CD4-positive, alpha-beta memory T cell (primary cell): ENCODE measurements around the gene VSTM2L. TPM values are rescaled to one million over a fixed set of nuclear protein-coding genes. Genes with fewer than 3 reads are reported as not detected.

ENCODE experiments used
- CTCF ChIA-PET: fragments of 350-600 bp; sonication (Branson Sonifier 250); formaldehyde crosslinking; loops from one replicate; lab custom pipeline; 2021; ENCODE audit warnings: inconsistent platforms; ENCODE audit not compliant: partially characterized antibody; lab: Charles Lee
- POLR2A ChIA-PET: fragments of 350-600 bp; sonication (Branson Sonifier 250); formaldehyde crosslinking; loops from one replicate; lab custom pipeline; 2021; ENCODE audit not compliant: partially characterized antibody; lab: Charles Lee
- DNase-seq, 5 donors: peaks; one replicate each; pipeline versions ENCODE4 v3.0.0 to v3.0.0-alpha.2; 2020 to 2022; ENCODE audit warnings: mixed read lengths in 1 of 5
- H3K27ac ChIP-seq: one replicate; pipeline ENCODE4 v1.7.0; 2013; ENCODE audit warnings: low read depth, low read length
- H3K27me3 ChIP-seq: 2 replicates; pipeline ENCODE4 v1.7.0; 2013; ENCODE audit warnings: mild to moderate bottlenecking, low read length, moderate library complexity; ENCODE audit not compliant: insufficient read depth
- H3K36me3 ChIP-seq: 2 replicates; pipeline ENCODE4 v1.7.0; 2013; ENCODE audit warnings: mild to moderate bottlenecking, low read length, moderate library complexity; ENCODE audit not compliant: insufficient read depth
- H3K4me1 ChIP-seq: 2 replicates; pipeline ENCODE4 v1.7.0; 2013; ENCODE audit warnings: mild to moderate bottlenecking, low read length, moderate library complexity; ENCODE audit not compliant: insufficient read depth
- H3K4me3 ChIP-seq, 2 donors: one replicate each; pipeline ENCODE4 v1.7.0; 2013; ENCODE audit warnings: low read length in 2 of 2, mild to moderate bottlenecking in 1 of 2
- H3K9me3 ChIP-seq, 2 donors: one replicate each; pipeline ENCODE4 v1.7.0; 2013; ENCODE audit warnings: low read length in 2 of 2, control low read depth in 1 of 2; ENCODE audit not compliant: control insufficient read depth in 1 of 2
- H3K27ac Mint-ChIP-seq, 7 donors: one replicate each; pipeline ENCODE4 v1.8.0; 2020 to 2021; ENCODE audit warnings: mixed read lengths in 7 of 7, mild to moderate bottlenecking in 6 of 7, inconsistent platforms in 3 of 7, moderate library complexity in 3 of 7
- H3K27me3 Mint-ChIP-seq, 2 donors: one replicate each; pipeline ENCODE4 v1.8.0; 2020 to 2021; ENCODE audit warnings: mixed read lengths in 2 of 2
- H3K36me3 Mint-ChIP-seq, 2 donors: one replicate each; pipeline ENCODE4 v1.8.0; 2020 to 2021; ENCODE audit warnings: mixed read lengths in 2 of 2, inconsistent platforms in 1 of 2, mild to moderate bottlenecking in 1 of 2
- H3K4me1 Mint-ChIP-seq, 4 donors: one replicate each; pipeline ENCODE4 v1.8.0; 2020 to 2021; ENCODE audit warnings: mixed read lengths in 4 of 4, mild to moderate bottlenecking in 1 of 4
- H3K4me3 Mint-ChIP-seq, 8 donors: one replicate each; pipeline ENCODE4 v1.8.0; 2020 to 2021; ENCODE audit warnings: mixed read lengths in 8 of 8, mild to moderate bottlenecking in 7 of 8, moderate library complexity in 6 of 8, inconsistent platforms in 3 of 8
- H3K9me3 Mint-ChIP-seq, 8 donors: one replicate each; pipeline ENCODE4 v1.8.0; 2020 to 2021; ENCODE audit warnings: mixed read lengths in 8 of 8, mild to moderate bottlenecking in 5 of 8, inconsistent platforms in 3 of 8, moderate library complexity in 1 of 8
- intact Hi-C: fragments of 100-400 bp; cut with micrococcal nuclease; formaldehyde crosslinking; loops from one replicate; pipeline ENCODE4 v1.15.1; 2023
- polyA plus RNA-seq, 2 donors: library from polyadenylated mRNA; unstranded; fragments of 300-500 nt; fragmentation: Illumina TruSeq; gene quantifications; one replicate each; pipeline ENCODE4 v1.2.3, GENCODE V29; 2021
- total RNA-seq, 2 experiments: library from RNA; stranded (reverse); gene quantifications; one replicate each; pipeline ENCODE4 v1.2.3, GENCODE V29; 2021

VSTM2L gene
- total and polyA plus RNA-seq, 4 experiments from 2014 or later = not detected

GRCh38 chr20:37943033-37943432 lies 40.1 kb downstream of the VSTM2L start:
- no peak for DNase-seq
- no peak overlapping the region for H3K4me3 ChIP-seq
- Mint-ChIP-seq H3K4me3 (no peak overlapping the region), H3K4me1 (no peaks in the 10 kb centered on the region), H3K27me3 (peaks cover 3 to 6% of the 10 kb centered on the region in 2 donors), H3K9me3 (peaks cover 0 to 9% (median 5%) of the 10 kb centered on the region in 8 donors), H3K36me3 (peaks cover 0 to 5% of the 10 kb centered on the region in 2 donors), H3K27ac (no peak overlapping the region)
- POLR2A ChIA-PET = no interaction called here
- no peaks in the 10 kb centered on the region for H3K27me3 ChIP-seq
- CTCF ChIA-PET = no interaction called here
- no peak overlapping the region for H3K27ac ChIP-seq
- H3K4me1 ChIP-seq = no peaks in the 10 kb centered on the region
- intact Hi-C loops = no loop called here
- H3K9me3 ChIP-seq = no peaks in the 10 kb centered on the region
- no peaks in the 10 kb centered on the region for H3K36me3 ChIP-seq

DNA sequence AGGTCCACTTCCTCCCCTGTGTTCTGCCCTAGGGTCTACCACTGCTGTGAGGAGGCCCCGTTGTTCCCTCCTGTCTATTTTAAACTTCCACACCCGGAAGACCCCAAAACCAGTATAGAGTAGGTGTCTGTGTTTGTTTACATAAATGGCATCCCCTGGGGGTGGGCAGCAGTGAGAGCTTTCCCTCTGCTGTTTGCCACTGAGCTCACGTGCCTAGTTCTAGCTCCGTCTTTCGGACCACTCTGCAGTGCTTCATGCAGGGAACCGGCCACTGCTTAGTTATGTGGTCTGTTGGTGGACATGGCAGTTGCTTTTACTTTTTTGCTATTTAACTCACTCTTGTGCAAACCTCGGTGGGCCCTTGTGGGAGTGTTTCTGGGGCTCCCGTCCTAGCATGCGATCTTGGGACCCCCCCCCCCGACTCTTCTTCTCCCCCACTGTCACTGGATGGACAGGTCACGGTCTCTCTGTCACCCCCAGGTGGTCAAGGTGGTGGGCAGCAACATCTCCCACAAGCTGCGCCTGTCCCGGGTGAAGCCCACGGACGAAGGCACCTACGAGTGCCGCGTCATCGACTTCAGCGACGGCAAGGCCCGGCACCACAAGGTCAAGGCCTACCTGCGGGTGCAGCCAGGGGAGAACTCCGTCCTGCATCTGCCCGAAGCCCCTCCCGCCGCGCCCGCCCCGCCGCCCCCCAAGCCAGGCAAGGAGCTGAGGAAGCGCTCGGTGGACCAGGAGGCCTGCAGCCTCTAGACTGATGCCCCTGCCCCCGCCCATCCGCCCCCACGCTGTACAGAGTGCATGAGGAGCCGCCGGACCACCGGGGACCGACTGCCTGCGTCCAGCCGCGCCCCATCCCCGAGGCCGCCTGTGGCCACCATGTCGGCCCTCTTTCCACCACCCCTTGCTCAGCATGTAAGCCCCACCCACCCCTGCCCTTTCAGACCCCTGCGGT lies 40.9 kb downstream of the VSTM2L start:
- Mint-ChIP-seq H3K9me3 (peaks cover 0 to 12% (median 6%) of the 10 kb centered on the region in 8 donors), H3K36me3 (peaks cover 0 to 7% of the 10 kb centered on the region in 2 donors), H3K27ac (no peak overlapping the region), H3K4me1 (no peaks in the 10 kb centered on the region), H3K4me3 (no peak overlapping the region), H3K27me3 (peaks cover 3 to 7% of the 10 kb centered on the region in 2 donors)
- DNase-seq = no peak
- Histone ChIP-seq H3K4me1 (no peaks in the 10 kb centered on the region), H3K4me3 (no peak overlapping the region), H3K27me3 (no peaks in the 10 kb centered on the region), H3K9me3 (no peaks in the 10 kb centered on the region), H3K36me3 (no peaks in the 10 kb centered on the region), H3K27ac (no peak overlapping the region)
- ChIA-PET CTCF (no interaction called here), POLR2A (no interaction called here)
- intact Hi-C loops = no loop called here

DNA sequence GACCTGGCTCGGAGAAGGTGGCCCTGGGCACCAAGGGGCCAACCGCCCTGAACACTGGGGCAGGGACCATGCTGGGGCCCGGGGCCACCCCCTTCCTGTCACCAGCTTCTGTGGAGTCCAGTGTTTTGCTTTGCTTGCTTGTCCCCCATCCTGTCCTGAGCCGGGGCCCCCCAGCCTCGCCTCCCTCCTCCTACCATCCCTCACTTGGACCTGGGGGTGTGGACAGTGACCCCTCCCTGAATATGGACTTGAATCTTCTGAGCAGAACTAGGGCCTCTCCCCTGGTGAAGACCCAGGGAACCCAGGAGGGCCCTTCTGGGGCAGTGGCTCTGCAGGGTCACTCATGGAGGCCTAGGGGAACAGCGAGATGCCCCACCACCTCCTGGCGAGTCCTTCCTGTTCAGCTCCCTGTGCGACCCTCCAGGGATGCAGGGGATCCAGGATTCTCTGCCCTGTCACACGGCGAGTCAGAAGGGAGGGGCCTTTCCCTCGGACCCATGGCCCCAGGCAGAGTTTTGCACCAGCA lies 41.6 kb downstream of the VSTM2L start:
- Mint-ChIP-seq H3K27me3 (peaks cover 3 to 8% of the 10 kb centered on the region in 2 donors), H3K36me3 (peaks cover 0 to 8% of the 10 kb centered on the region in 2 donors), H3K4me1 (no peaks in the 10 kb centered on the region), H3K4me3 (no peak overlapping the region), H3K27ac (no peak overlapping the region), H3K9me3 (peaks cover 0 to 13% (median 7%) of the 10 kb centered on the region in 8 donors)
- H3K4me3 ChIP-seq = no peak overlapping the region
- CTCF ChIA-PET = no interaction called here
- intact Hi-C loops = no loop called here
- no peak for DNase-seq
- H3K27ac ChIP-seq = no peak overlapping the region
- POLR2A ChIA-PET = no interaction called here
- H3K4me1 ChIP-seq = no peaks in the 10 kb centered on the region
- H3K27me3 ChIP-seq = no peaks in the 10 kb centered on the region
- H3K36me3 ChIP-seq = no peaks in the 10 kb centered on the region
- H3K9me3 ChIP-seq = no peaks in the 10 kb centered on the region

GRCh38 chr20:37945091-37945547 lies 42.2 kb downstream of the VSTM2L start:
- peaks cover 3 to 10% of the 10 kb centered on the region in 2 donors for H3K27me3 Mint-ChIP-seq
- no peak overlapping the region for H3K4me3 Mint-ChIP-seq
- Histone ChIP-seq H3K27me3 (no peaks in the 10 kb centered on the region), H3K4me3 (no peak overlapping the region), H3K27ac (no peak overlapping the region), H3K4me1 (no peaks in the 10 kb centered on the region), H3K9me3 (no peaks in the 10 kb centered on the region), H3K36me3 (no peaks in the 10 kb centered on the region)
- ChIA-PET POLR2A (no interaction called here), CTCF (no interaction called here)
- peaks cover 0 to 13% (median 7%) of the 10 kb centered on the region in 8 donors for H3K9me3 Mint-ChIP-seq
- DNase-seq = no peak
- H3K4me1 Mint-ChIP-seq = no peaks in the 10 kb centered on the region
- peaks cover 0 to 8% of the 10 kb centered on the region in 2 donors for H3K36me3 Mint-ChIP-seq
- no peak overlapping the region for H3K27ac Mint-ChIP-seq
- intact Hi-C loops = no loop called here

DNA sequence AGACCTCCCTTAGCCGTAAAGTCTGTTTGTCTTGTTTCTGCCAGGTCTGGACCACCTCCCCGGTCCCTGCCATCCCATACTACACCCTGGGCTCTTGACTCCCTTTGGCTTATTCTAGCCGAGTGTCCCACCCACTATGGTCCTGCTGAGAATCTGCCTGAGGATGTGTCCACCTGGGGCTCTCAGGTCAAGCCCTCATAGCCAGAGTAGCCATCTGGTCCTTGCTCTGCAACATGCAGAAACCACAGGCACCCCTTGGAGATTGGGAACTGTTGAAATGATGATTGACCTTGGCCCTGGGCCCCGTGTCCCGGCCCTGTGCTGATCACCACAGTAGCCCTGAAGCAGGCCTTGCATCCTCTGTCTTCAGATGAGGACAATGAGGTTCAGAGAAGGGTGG lies 44.0 kb downstream of the VSTM2L start:
- Mint-ChIP-seq H3K4me1 (no peaks in the 10 kb centered on the region), H3K9me3 (peaks cover 0 to 13% (median 7%) of the 10 kb centered on the region in 8 donors), H3K36me3 (peaks cover 0 to 8% of the 10 kb centered on the region in 2 donors), H3K27me3 (peaks cover 3 to 10% of the 10 kb centered on the region in 2 donors), H3K4me3 (no peak overlapping the region), H3K27ac (no peak overlapping the region)
- POLR2A ChIA-PET = no interaction called here
- Histone ChIP-seq H3K9me3 (no peaks in the 10 kb centered on the region), H3K4me3 (no peak overlapping the region), H3K27me3 (no peaks in the 10 kb centered on the region), H3K36me3 (no peaks in the 10 kb centered on the region), H3K4me1 (no peaks in the 10 kb centered on the region), H3K27ac (no peak overlapping the region)
- no peak for DNase-seq
- CTCF ChIA-PET = no interaction called here
- intact Hi-C loops = no loop called here

GRCh38 chr20:37947943-37948342 lies 45.0 kb downstream of the VSTM2L start:
- Mint-ChIP-seq H3K27ac (no peak overlapping the region), H3K36me3 (peaks cover 0 to 8% of the 10 kb centered on the region in 2 donors), H3K9me3 (peaks cover 0 to 13% (median 7%) of the 10 kb centered on the region in 8 donors), H3K4me1 (no peaks in the 10 kb centered on the region), H3K4me3 (no peak overlapping the region), H3K27me3 (peaks cover 3 to 8% of the 10 kb centered on the region in 2 donors)
- no peaks in the 10 kb centered on the region for H3K9me3 ChIP-seq
- H3K36me3 ChIP-seq = no peaks in the 10 kb centered on the region
- no peak for DNase-seq
- H3K27me3 ChIP-seq = no peaks in the 10 kb centered on the region
- ChIA-PET POLR2A (no interaction called here), CTCF (no interaction called here)
- intact Hi-C loops = no loop called here
- H3K4me1 ChIP-seq = no peaks in the 10 kb centered on the region
- H3K27ac ChIP-seq = no peak overlapping the region
- H3K4me3 ChIP-seq = no peak overlapping the region

- POLR2A ChIA-PET = no interaction called here
Observed at GRCh38 chr20:37948956-37949355, 46.0 kb downstream of the VSTM2L start.

More at GRCh38 chr20:37948956-37949355, 46.0 kb downstream of the VSTM2L start:
- Histone ChIP-seq H3K4me3 (no peak overlapping the region), H3K27ac (no peak overlapping the region), H3K4me1 (no peaks in the 10 kb centered on the region), H3K27me3 (no peaks in the 10 kb centered on the region), H3K9me3 (no peaks in the 10 kb centered on the region), H3K36me3 (no peaks in the 10 kb centered on the region)
- Mint-ChIP-seq H3K4me3 (no peak overlapping the region), H3K27ac (no peak overlapping the region), H3K36me3 (peaks cover 0 to 8% of the 10 kb centered on the region in 2 donors), H3K9me3 (peaks cover 0 to 13% (median 7%) of the 10 kb centered on the region in 8 donors), H3K27me3 (peaks cover 3 to 8% of the 10 kb centered on the region in 2 donors), H3K4me1 (no peaks in the 10 kb centered on the region)
- DNase-seq = no peak
- CTCF ChIA-PET = no interaction called here
- intact Hi-C loops = no loop called here
